GM21447 (cell line): ENCODE measurements around the gene CBY2.
A peak's percentile ranks its signal among the peaks of the same experiment; 100 is the strongest.
"Not testable (repeated sequence)": the region's sequence is repeated elsewhere in the genome, so short reads cannot be mapped to it uniquely, and the experiment has no call there.

Experiments used
- ATAC-seq: cut with Tn5 transposase; IDR thresholded peaks from one replicate; pipeline ENCODE4 v1.9.1; 2021; ENCODE audit not compliant: unreplicated experiment

The CBY2 gene, protein sequence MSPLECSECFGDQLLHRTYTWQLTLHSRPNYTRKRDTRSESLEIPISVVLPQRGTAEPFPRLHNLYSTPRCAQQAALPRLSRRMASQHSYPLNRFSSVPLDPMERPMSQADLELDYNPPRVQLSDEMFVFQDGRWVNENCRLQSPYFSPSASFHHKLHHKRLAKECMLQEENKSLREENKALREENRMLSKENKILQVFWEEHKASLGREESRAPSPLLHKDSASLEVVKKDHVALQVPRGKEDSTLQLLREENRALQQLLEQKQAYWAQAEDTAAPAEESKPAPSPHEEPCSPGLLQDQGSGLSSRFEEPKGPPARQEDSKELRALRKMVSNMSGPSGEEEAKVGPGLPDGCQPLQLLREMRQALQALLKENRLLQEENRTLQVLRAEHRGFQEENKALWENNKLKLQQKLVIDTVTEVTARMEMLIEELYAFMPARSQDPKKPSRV

DNA sequence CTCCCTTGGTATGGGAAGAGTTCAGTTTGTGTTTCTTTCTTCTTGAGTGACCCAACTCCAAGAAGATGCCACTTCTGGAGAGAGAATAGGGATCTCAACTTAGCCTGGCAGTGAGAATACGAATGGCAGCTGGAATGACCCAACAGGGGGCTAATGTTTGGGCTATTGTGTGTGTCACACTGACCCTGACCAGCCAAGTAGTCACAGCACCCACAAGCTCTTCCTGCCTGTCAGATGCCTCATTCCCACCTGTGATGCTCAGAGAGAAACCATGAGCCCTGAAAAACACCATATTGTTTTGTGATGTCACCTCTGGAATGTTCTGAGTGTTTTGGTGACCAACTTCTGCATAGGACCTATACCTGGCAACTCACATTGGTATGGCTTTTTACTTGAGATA, at the start of gene CBY2:
TSS of gene CBY2 (plus strand) at position 233 of the 400 bp plus-strand sequence. CDS start at position 304, 71 bp downstream.
- no peak for ATAC-seq

DNA sequence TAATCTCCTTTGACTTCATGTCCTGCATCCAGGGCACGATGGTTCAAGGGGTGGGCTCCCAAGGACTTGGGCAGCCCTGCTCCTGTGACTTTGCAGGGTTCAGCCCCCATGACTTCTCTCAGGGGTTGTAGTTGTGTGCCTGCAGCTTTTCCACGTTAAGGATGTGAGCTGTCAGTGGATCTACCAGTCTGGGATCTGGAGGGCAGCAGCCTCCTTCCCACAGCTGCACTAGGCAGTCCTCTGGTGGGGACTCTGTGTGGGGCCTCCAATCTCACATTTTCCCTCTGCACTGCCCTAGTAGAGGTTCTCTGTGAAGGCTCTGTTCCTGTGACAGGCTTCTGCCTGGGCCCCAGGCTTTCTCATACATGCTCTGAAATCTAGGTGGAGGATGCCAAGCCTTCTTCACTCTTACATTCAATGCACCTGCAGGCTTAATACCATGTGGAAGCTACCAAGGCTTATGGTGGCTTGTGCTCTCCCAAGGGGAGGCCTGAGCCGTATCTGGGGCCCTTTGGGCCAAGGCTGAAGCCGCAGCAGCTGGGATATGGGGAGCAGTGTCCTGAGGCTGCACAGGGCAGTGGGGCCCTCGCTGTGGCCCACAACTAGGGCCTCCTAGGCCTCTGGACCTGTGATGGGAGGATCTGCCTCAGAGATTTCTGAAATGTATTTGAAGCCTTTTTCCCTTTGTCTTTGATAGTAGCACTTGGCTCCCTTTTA, 47.3 kb upstream of the CBY2 start:
- ATAC-seq: no peak

DNA sequence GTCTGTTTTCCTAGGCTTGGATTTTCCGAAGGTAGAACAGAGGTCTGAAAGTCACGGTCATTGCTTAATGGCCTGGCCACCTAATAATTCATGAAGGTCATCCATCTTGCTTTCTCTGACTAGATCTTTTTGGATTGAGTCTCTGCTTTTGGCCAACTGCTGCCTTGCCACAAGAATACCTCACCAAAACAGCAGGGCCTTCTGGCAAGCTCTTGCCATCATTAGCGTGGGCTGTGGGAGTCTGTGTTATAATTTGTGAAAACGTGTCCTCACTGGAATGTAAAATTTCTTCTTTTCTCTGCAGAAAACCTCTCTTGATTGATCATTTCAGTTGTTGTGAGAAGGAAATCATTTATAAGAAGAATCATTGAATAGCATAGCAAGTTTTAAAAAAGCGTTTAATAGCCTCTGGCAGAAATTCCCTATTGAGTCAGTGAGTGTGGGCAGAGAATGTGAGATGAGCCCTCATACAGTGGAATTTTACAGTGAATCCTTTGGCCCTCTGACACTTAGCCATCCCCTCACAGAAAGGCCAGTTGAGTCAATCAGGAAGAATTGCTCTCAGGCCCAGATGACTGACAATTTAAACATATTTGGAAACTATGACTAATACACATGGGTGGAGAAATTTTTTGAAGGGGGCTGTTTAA, 43.4 kb upstream of the CBY2 start:
- ATAC-seq: no peak

DNA sequence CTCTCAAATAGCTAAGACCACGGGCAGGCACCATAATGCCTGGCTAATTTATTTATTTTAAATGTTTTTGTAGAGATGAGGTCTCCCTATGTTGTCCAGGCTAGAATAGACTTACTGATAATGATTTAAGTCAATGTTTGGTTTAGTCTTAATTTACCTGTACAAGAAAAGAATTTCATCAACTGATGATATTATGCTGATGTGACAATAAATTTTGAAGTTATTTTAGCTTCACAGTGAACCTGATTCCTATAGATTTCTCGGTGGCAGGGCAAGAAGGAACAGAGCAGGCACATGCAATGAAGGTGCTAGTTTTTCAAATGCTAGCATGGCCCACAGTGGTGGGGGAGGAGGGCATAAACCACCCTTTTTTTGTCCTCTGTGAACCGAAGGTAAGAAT, 42.6 kb upstream of the CBY2 start:
- ATAC-seq: no peak

- not testable (repeated sequence) for ATAC-seq
Observed at GRCh38 chr13:45660458-45660857, 41.7 kb upstream of the CBY2 start.

- ATAC-seq: no peak
Observed at GRCh38 chr13:45662162-45662561, 40.0 kb upstream of the CBY2 start.

DNA sequence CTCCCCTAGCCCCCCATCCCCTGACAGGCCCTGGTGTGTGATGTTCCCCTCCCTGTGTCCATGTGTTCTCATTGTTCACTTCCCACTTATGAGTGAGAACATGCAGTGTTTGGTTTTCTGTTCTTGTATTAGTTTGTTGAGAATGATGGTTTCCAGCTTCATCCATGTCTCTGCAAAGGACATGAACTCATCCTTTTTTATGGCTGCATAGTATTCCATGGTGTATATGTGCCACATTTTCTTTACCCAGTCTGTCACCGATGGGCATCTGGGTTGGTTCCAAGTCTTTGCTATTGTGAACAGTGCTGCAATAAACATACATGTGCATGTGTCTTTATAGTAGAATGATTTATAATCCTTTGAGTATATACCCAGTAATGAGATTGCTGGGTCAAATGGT, 39.2 kb upstream of the CBY2 start:
- ATAC-seq: not testable (repeated sequence)

DNA sequence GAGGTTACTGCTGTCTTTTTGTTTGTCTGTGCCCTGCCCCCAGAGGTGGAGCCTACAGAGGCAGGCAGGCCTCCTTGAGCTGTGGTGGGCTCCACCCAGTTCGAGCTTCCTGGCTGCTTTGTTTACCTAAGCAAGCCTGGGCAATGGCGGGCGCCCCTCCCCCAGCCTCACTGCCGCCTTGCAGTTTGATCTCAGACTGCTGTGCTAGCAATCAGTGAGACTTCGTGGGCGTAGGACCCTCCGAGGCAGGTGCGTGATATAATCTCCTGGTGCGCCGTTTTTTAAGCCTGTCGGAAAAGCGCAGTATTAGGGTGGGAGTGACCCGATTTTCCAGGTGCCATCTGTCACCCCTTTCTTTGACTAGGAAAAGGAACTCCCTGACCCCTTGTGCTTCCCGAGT, 32.5 kb upstream of the CBY2 start:
- ATAC-seq: not testable (repeated sequence)

GRCh38 chr13:45670189-45670885, 31.8 kb upstream of the CBY2 start:
- ATAC-seq: no peak

DNA sequence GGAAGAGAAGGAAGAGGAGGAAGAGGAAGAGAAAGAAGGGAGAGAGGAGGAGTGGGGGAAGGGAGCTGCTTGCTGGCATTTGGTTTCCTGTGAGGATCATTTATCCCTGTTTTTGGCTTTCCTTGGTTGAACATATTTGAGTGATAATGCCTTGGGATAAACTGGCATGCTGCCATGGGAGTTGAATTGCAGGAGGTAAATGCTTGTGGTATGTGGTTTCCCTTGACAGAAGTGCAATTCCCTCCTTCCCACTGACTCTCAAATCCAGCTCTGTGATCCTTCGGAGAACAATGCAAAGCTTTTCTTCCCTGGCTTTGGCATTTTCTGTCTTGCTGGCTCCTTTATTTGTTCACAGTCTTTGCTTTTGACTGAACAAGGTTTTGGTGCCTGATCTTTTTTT, 27.2 kb upstream of the CBY2 start:
- no peak for ATAC-seq

- ATAC-seq: no peak
Observed at GRCh38 chr13:45678282-45678681, 23.8 kb upstream of the CBY2 start.

DNA sequence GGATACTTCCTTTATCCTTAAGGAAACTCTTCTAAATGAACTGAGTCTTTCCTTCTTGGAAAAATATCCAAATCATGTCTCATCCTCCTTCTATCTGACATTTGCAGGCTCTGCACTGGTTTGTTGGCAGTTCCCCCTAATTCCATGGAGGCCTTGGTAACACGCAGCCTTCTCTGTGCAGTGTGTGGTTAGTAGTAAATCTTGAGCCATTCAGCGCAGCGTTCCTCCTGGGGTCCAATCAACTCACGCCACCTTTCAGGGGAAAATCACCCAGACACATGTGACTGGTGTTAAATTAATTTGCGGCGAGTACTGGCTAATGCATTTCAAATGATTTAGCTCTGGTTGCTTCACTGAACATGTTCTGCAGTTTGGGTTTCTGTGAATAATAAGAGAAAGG, 21.0 kb upstream of the CBY2 start:
- ATAC-seq: no peak

- no peak for ATAC-seq
Observed at GRCh38 chr13:45682494-45683008, 19.6 kb upstream of the CBY2 start.

DNA sequence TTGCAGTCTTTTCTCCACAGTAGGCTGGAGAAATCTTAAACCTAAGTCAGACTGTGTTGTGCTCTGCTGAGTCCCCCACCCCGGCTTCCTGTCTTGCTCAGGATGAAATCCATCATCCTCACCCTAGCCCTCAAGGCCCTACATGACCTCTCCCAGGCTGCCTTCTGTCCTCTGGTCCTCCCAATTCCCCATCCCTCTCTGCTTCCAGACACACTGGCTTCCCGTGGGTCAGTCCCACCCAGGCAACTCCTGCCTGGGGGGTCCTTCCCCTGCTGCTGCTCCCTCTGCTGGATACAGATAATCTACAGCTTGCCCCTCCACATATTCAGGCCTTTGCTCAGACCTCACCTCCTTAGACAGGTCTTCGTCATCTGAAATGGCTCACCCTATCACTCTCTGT, 18.4 kb upstream of the CBY2 start:
- no peak for ATAC-seq

DNA sequence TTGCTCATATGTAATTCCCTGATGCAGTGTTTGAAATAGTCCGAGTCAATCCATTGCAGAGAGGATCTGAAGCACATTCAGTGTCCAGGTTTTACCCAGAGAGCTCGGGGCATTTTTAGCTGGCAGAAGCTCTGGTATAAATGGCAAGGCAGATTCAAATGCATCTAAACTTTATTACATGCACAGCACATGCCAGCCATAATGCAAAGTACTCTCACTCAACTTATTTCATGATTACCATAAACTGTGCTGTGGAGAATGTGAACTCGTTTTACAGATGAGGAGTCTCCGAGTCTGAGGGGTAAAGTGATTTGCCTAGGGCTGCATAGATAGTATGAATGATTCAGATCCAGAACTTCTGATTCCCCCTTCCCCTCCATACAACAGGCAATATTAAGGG, 13.5 kb upstream of the CBY2 start:
- ATAC-seq: no peak

GRCh38 chr13:45690636-45691035, 11.5 kb upstream of the CBY2 start:
- ATAC-seq: no peak

GRCh38 chr13:45691251-45691650, 10.9 kb upstream of the CBY2 start:
- ATAC-seq: no peak

- no peak for ATAC-seq
Observed at GRCh38 chr13:45691667-45692066, 10.5 kb upstream of the CBY2 start.

DNA sequence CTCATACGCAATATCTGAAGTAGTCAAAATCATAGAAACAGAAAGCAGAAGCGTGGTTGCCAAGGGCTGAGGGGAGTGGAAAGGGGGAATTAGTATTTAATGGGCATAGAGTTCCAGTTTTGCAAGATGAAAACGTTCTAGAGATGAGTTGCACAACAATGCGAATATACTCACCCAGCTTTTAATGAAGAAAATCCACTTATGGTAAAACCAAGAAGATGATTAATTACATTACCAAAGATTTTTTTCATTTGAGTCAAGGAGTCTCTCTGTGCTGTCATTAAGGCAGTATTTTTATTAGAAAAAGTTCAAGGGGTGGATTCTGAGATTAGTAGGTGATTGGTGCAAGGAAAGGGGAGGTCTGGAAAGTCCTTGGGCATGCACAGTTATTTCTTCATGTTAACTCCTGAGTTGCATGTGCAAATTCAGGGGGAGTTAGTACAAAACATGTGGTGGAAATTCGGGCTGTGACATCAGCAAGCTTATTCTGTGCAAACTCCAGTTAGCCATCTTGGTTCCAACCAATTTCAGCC, 6.9 kb upstream of the CBY2 start:
- ATAC-seq: peak; percentile 31

DNA sequence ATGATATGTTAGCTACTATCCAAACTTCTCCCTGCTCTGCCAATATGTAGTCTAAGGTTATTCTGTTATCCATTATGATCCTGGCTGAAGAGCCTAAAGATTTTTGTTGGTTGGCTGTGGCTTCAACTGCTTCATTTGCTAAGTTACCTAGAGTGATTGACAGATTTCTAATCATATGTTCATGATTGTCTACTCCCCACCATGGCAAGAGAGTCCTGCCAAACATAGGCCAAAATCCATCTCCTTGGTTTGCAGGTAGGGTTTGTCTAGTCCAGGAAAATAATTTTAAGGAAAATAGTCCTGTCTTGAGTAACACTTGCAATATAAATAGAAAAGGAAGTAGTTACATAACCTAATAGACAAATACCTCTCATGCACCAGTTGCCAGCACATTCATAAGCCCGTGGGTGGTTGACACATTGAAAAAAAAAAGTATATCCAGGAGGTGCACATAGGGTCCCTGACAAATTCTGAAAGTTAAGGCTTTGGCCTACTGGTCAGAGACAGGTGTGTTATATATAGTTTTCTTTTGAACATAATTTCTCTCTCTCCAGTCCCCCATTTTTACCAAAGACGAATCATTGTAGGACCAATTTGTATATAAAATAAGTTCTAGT, 5.4 kb upstream of the CBY2 start:
- ATAC-seq: peak; percentile 54
